Measurements from ENCODE around the gene BRI3BP.

The BRI3BP gene, protein sequence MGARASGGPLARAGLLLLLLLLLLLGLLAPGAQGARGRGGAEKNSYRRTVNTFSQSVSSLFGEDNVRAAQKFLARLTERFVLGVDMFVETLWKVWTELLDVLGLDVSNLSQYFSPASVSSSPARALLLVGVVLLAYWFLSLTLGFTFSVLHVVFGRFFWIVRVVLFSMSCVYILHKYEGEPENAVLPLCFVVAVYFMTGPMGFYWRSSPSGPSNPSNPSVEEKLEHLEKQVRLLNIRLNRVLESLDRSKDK

GRCh38 chr12:124993626-124994436 lies at the start of gene BRI3BP:
Gene BRI3BP, plus strand, starts transcription at chr12:124993645. Its CDS starts 146 bp downstream, at chr12:124993791.
- peak; percentile 43 for DNase-seq (ENCODE audit: low spot score)

GRCh38 chr12:124946447-124946793 lies 47.0 kb upstream of the BRI3BP start:
- DNase-seq (ENCODE audit: low spot score): no peak

DNA sequence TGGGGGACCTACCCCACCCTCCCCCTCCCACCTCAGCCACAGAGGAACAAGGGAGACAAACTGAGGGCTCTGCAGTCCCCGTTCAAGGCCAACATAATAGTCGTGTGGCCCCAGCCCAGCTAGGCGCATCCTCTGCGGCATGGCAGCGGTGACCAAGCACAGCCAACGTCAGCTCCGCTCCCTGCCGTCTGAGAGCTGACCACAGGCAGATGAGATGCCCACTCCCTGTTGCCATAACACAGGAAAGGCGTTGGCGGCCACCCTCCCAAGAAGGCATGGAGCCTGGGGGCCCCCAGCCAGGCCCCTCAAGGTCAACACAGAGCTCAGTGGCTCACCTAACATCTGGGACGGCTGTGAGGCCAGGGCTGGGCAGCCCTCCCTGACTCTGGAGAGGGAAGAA lies 46.4 kb upstream of the BRI3BP start:
- DNase-seq (ENCODE audit: low spot score): no peak

- no peak for DNase-seq (ENCODE audit: low spot score)
These were observed 45.7 kb upstream of the BRI3BP start for GRCh38 chr12:124947561-124948398.

GRCh38 chr12:124949066-124949465 lies 44.4 kb upstream of the BRI3BP start:
- no peak for DNase-seq (ENCODE audit: low spot score)

DNA sequence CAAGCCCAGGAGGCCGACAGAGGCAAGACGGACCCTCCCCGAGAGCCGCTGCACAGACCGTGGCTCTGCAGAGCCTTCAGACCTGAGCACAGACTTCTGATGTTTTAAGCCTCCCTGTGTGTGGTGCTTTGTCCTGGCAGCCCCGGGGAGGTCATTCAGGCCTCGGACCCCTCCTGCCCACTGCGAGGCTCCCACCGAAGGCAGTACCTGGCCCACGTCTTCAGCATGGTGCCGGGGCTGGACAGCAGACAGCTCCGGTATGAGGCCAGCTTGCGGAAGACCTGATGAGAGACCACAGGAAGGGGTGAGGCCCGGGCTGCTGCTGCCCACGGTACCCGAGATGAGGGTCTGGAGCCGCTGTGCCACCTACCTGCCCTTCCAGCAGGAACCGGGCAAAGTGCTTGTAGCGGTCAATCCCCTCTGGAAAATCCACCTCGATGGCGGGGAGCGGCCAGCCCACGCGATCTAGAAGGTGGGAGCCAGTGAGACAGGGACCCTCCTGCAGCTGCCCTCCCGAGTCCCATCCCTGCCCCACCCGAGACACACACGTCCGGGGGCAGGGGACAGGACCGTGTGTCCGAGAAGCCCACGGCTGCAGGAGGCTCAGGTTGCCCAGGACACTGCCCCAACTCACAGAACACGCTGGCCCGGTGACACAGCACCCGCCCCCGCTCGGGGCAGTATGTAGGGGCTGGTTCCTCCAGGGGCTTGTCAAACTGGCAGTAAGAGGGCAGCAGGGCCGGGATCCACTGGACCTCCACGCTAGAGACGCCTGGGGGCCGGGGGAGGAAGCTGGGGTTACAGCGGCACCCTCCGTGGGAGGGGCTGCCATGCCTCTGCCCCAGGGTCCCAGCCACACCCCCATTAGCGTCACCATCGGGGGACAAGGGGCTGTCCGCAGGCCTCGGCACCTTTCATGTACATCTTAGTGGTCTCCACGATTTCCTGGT lies 43.4 kb upstream of the BRI3BP start:
- DNase-seq (ENCODE audit: low spot score): no peak

- DNase-seq (ENCODE audit: low spot score): no peak
These were observed 41.1 kb upstream of the BRI3BP start for GRCh38 chr12:124952295-124952694.

- no peak for DNase-seq (ENCODE audit: low spot score)
These were observed 40.6 kb upstream of the BRI3BP start for GRCh38 chr12:124952801-124953200.

DNA sequence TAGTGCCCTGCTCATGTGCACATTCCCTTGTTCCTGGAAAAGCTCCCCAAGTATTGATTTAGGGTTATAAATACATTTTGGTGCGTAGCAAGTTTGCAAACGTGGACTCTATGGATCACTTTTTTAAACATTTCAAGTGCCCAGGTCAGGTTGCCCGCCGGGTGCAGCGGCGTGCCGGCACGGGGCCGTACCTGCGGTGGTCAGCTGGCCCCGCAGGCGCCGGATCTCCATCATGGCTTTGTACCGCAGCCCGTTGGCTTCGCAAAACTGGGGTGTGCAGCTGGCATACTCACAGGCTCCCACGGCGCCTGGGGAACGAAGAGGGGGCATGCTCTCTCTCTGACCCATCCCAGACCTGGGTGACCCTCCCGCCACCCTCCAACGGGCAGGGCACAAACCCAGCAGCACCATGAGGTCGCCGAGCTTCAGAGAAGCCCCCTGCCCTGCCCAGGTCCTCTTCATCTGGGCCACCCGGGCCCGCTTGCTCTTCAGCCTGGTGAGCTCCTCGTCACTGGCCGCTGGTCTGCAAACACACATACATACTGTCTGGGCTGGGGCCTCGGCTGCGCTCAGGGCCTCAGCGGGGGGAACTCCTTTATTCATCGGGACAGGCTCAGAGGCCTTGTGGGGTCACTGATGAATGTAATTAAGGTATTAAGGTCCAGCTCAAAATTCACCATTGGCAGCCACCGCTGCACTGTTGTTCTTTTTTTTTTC lies 39.6 kb upstream of the BRI3BP start:
- DNase-seq (ENCODE audit: low spot score): no peak

- no peak for DNase-seq (ENCODE audit: low spot score)
These were observed 38.7 kb upstream of the BRI3BP start for GRCh38 chr12:124954771-124955170.

- no peak for DNase-seq (ENCODE audit: low spot score)
These were observed 36.9 kb upstream of the BRI3BP start for GRCh38 chr12:124956571-124956970.

GRCh38 chr12:124961055-124961454 lies 32.4 kb upstream of the BRI3BP start:
- DNase-seq (ENCODE audit: low spot score): no peak

GRCh38 chr12:124963211-124963610 lies 30.2 kb upstream of the BRI3BP start:
- DNase-seq (ENCODE audit: low spot score): no peak

- no peak for DNase-seq (ENCODE audit: low spot score)
These were observed 29.2 kb upstream of the BRI3BP start for GRCh38 chr12:124964251-124964650.

- no peak for DNase-seq (ENCODE audit: low spot score)
These were observed 28.5 kb upstream of the BRI3BP start for GRCh38 chr12:124964836-124965462.

DNA sequence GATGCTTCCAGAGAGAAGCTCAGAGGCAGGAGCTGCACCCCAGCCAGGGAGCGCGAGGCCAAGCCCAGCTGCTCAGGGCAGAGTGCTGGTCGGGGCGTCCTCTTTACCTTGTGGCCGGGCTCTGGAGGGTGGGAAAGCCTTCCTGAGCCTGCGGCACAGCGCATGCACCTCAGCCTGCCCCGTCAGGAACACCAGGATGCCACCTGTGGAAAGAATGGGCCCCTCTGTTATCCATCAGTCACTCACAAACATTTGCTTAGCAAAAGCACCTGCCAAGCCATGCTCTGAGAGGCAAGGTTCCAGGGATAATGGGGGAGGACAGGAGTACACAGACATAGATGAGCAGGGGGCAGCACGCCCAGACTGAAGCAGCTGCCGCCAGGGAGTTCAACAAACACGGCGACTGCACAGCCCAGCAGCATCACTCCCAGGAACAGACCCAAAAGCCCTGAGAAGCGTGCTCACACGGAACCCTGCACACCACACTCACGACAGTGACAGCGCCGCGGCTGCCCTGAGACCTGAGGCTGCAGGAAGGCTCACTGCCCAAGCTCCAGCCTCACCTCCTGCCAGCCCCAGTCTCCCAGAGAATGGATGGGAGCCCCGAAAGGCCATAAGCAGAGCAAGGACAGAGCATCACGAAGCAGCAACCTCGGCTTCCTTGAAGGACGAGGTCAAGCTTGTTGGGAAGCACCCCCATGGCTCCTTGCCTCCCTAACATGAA lies 26.3 kb upstream of the BRI3BP start:
- no peak for DNase-seq (ENCODE audit: low spot score)

- no peak for DNase-seq (ENCODE audit: low spot score)
These were observed 24.8 kb upstream of the BRI3BP start for GRCh38 chr12:124968656-124969055.

- DNase-seq (ENCODE audit: low spot score): no peak
These were observed 22.6 kb upstream of the BRI3BP start for GRCh38 chr12:124970647-124971402.

GRCh38 chr12:124971603-124972002 lies 21.8 kb upstream of the BRI3BP start:
- no peak for DNase-seq (ENCODE audit: low spot score)

Data from AG08395 (cell line).